OCI-LY3 (cell line): ENCODE data around the gene CD38.

Experiments used
- H2AFZ ChIP-seq: fragments of 200-600, 300-600 bp; shearing (Covaris generic); 2 replicates; pipeline ENCODE4 v1.6.0; 2014; ENCODE audit warnings: antibody characterized with exemption, low read depth, low read length
- H3K27ac ChIP-seq: fragments of 200-600, 300-600 bp; sonication (generic); 2 replicates; pipeline ENCODE4 v1.5.1; 2014; ENCODE audit warnings: mild to moderate bottlenecking, low read length, moderate library complexity, mixed read lengths
- H3K27me3 ChIP-seq: fragments of 200-600, 300-600 bp; sonication (generic); 2 replicates; pipeline ENCODE4 v1.6.1; 2014; ENCODE audit warnings: low read depth, low read length, mixed read lengths
- H3K36me3 ChIP-seq: fragments of 200-600, 300-600 bp; sonication (generic); replicated peaks from 2 replicates; pipeline ENCODE3; 2014; ENCODE audit warnings: low read depth, low read length, mixed read lengths
- H3K4me1 ChIP-seq: fragments of 300-600, 200-600 bp; sonication (generic); 2 replicates; pipeline ENCODE4 v1.6.1; 2014; ENCODE audit warnings: low read length, mixed read lengths
- H3K4me2 ChIP-seq: fragments of 200-600, 300-600 bp; sonication (generic); 2 replicates; pipeline ENCODE4 v1.6.1; 2014; ENCODE audit warnings: low read length, mixed read lengths
- H3K4me3 ChIP-seq: fragments of 300-600, 200-600 bp; sonication (generic); 2 replicates; pipeline ENCODE4 v1.5.1; 2014; ENCODE audit warnings: antibody characterized with exemption, mild to moderate bottlenecking, low read length, moderate library complexity
- H3K79me2 ChIP-seq: fragments of 300-600, 200-600 bp; shearing (Covaris generic); 2 replicates; pipeline ENCODE4 v1.6.1; 2014; ENCODE audit warnings: mild to moderate bottlenecking, low read length, mixed read lengths
- H3K9ac ChIP-seq: fragments of 300-600, 200-600 bp; shearing (Covaris generic); 2 replicates; pipeline ENCODE4 v1.6.0; 2014; ENCODE audit warnings: mild to moderate bottlenecking, low read length, moderate library complexity
- H3K9me3 ChIP-seq: fragments of 200-600, 300-600 bp; shearing (Covaris generic); 2 replicates; pipeline ENCODE4 v1.6.1; 2014; ENCODE audit warnings: low read length, mixed read lengths; ENCODE audit not compliant: insufficient read depth
- H4K20me1 ChIP-seq: fragments of 200-600, 300-600 bp; sonication (generic); 2 replicates; pipeline ENCODE4 v1.6.1; 2016; ENCODE audit warnings: low read length, mixed read lengths; ENCODE audit not compliant: insufficient read depth
- CTCF ChIP-seq: fragments of 200-600, 300-600 bp; sonication (generic); IDR thresholded peaks from 2 replicates; pipeline ENCODE4 v1.5.1; 2014; ENCODE audit warnings: antibody characterized with exemption, low read length, low read depth
- EZH2phosphoT487 ChIP-seq: fragments of 200-600 bp; shearing (Covaris generic); IDR thresholded peaks from 2 replicates; pipeline ENCODE4 v1.6.1; 2018; ENCODE audit warnings: antibody characterized with exemption, mixed run types, low read depth

Gene CD38

GRCh38 chr4:15749001-15749400 is 29.1 kb upstream of the CD38 start:
- H3K36me3 ChIP-seq, result no peaks in the 10 kb centered on the region
- H4K20me1 ChIP-seq, result no peaks in the 10 kb centered on the region
- no peaks in the 10 kb centered on the region for H3K9me3 ChIP-seq
- H3K79me2 ChIP-seq, result no peaks in the 10 kb centered on the region
- no peak for TF ChIP-seq CTCF
- no peak for TF ChIP-seq EZH2phosphoT487
- H3K27me3 ChIP-seq, result no peaks in the 10 kb centered on the region
- no peak overlapping the region for H3K4me3 ChIP-seq
- H3K4me2 ChIP-seq, result no peak overlapping the region
- no peak overlapping the region for H2AFZ ChIP-seq
- no peak overlapping the region for H3K9ac ChIP-seq
- no peaks in the 10 kb centered on the region for H3K4me1 ChIP-seq
- no peak overlapping the region for H3K27ac ChIP-seq

- H4K20me1 ChIP-seq, result no peaks in the 10 kb centered on the region
- H3K4me3 ChIP-seq, result no peak overlapping the region
- TF ChIP-seq EZH2phosphoT487, result no peak
- TF ChIP-seq CTCF, result no peak
- no peaks in the 10 kb centered on the region for H3K27me3 ChIP-seq
- H2AFZ ChIP-seq, result no peak overlapping the region
- no peak overlapping the region for H3K4me2 ChIP-seq
- no peaks in the 10 kb centered on the region for H3K36me3 ChIP-seq
- H3K79me2 ChIP-seq, result no peaks in the 10 kb centered on the region
- peaks cover 3% of the 10 kb centered on the region; the same call in 1 of the 2 replicates for H3K4me1 ChIP-seq
- H3K9me3 ChIP-seq, result no peaks in the 10 kb centered on the region
- no peak overlapping the region for H3K9ac ChIP-seq
- H3K27ac ChIP-seq, result no peak overlapping the region
These were observed 27.0 kb upstream of the CD38 start for GRCh38 chr4:15751153-15751552.

- H3K4me3 ChIP-seq, result no peak overlapping the region
- no peaks in the 10 kb centered on the region for H4K20me1 ChIP-seq
- H3K27ac ChIP-seq, result no peak overlapping the region
- no peaks in the 10 kb centered on the region for H3K36me3 ChIP-seq
- H3K4me1 ChIP-seq, result peaks cover 10% of the 10 kb centered on the region; the same call in 1 of the 2 replicates
- no peak overlapping the region for H3K4me2 ChIP-seq
- no peaks in the 10 kb centered on the region for H3K9me3 ChIP-seq
- TF ChIP-seq CTCF (no peak), EZH2phosphoT487 (no peak)
- H2AFZ ChIP-seq, result no peak overlapping the region
- H3K9ac ChIP-seq, result no peak overlapping the region
- H3K79me2 ChIP-seq, result no peaks in the 10 kb centered on the region
- no peaks in the 10 kb centered on the region for H3K27me3 ChIP-seq
These were observed 25.0 kb upstream of the CD38 start for GRCh38 chr4:15753081-15753480.

GRCh38 chr4:15753786-15754185 is 24.3 kb upstream of the CD38 start:
- Histone ChIP-seq H3K9me3 (no peaks in the 10 kb centered on the region), H3K4me1 (peaks cover 10% of the 10 kb centered on the region; the same call in 1 of the 2 replicates), H3K27me3 (no peaks in the 10 kb centered on the region), H3K9ac (no peak overlapping the region), H3K27ac (no peak overlapping the region), H3K36me3 (no peaks in the 10 kb centered on the region), H3K4me3 (no peak overlapping the region), H4K20me1 (no peaks in the 10 kb centered on the region), H3K79me2 (no peaks in the 10 kb centered on the region), H2AFZ (no peak overlapping the region), H3K4me2 (no peak overlapping the region)
- TF ChIP-seq EZH2phosphoT487, result no peak
- no peak for TF ChIP-seq CTCF
